Hepatocyte (in vitro differentiated cells): Measurements from ENCODE around the gene INSIG1. TPM values are rescaled to one million over a fixed set of nuclear protein-coding genes. Genes with fewer than 3 reads are reported as not detected.

Experiments used
- DNase-seq: peaks from one replicate; pipeline ENCODE4 v3.0.0-alpha.2; 2016; ENCODE audit warnings: low spot score
- H2AFZ ChIP-seq: fragments of 200-600 bp; sonication (generic); 2 replicates; pipeline ENCODE4 v1.6.0; 2016; ENCODE audit warnings: antibody characterized with exemption, mild to moderate bottlenecking
- H3K27ac ChIP-seq: fragments of 200-600 bp; sonication (generic); 2 replicates; pipeline ENCODE4 v1.5.1; 2016; ENCODE audit warnings: mild to moderate bottlenecking
- H3K27me3 ChIP-seq: fragments of 200-600 bp; sonication (generic); 2 replicates; pipeline ENCODE4 v1.6.1; 2016
- H3K36me3 ChIP-seq: fragments of 200-600 bp; sonication (generic); replicated peaks from 2 replicates; pipeline ENCODE4 v1.5.1; 2016; ENCODE audit warnings: low read depth; ENCODE audit not compliant: insufficient read depth
- H3K4me1 ChIP-seq: fragments of 200-600 bp; sonication (generic); 2 replicates; pipeline ENCODE4 v1.5.1; 2016; ENCODE audit warnings: mild to moderate bottlenecking, moderate library complexity; ENCODE audit not compliant: insufficient read depth
- H3K4me2 ChIP-seq: fragments of 200-600 bp; sonication (generic); 2 replicates; pipeline ENCODE4 v1.6.0; 2016
- H3K4me3 ChIP-seq: fragments of 200-600 bp; sonication (generic); 2 replicates; pipeline ENCODE4 v1.5.1; 2016; ENCODE audit warnings: mild to moderate bottlenecking
- H3K79me2 ChIP-seq: fragments of 200-600 bp; sonication (generic); 2 replicates; pipeline ENCODE4 v1.6.0; 2017; ENCODE audit warnings: mild to moderate bottlenecking
- H3K9me2 ChIP-seq: fragments of 200-600 bp; sonication (generic); replicated peaks from 2 replicates; pipeline ENCODE4 v1.6.0; 2017; ENCODE audit warnings: mild to moderate bottlenecking; ENCODE audit not compliant: insufficient read depth
- H3K9me3 ChIP-seq: fragments of 200-600 bp; sonication (generic); 2 replicates; pipeline ENCODE4 v1.5.1; 2016; ENCODE audit warnings: low read depth, mild to moderate bottlenecking
- H4K20me1 ChIP-seq: fragments of 200-600 bp; sonication (generic); 2 replicates; pipeline ENCODE4 v1.6.0; 2016; ENCODE audit warnings: mild to moderate bottlenecking; ENCODE audit not compliant: insufficient read depth, poor library complexity, severe bottlenecking
- CTCF ChIP-seq: fragments of 200-600 bp; sonication (generic); IDR thresholded peaks from 2 replicates; pipeline ENCODE4 v1.5.1; 2016; ENCODE audit warnings: antibody characterized with exemption, mild to moderate bottlenecking; ENCODE audit not compliant: poor library complexity
- EZH2 ChIP-seq: fragments of 200-600 bp; sonication (generic); IDR thresholded peaks from 2 replicates; pipeline ENCODE4 v1.6.1; 2016; ENCODE audit warnings: antibody characterized with exemption, mild to moderate bottlenecking, borderline replicate concordance
- EZH2phosphoT487 ChIP-seq: fragments of 200-600 bp; sonication (generic); IDR thresholded peaks from one replicate; pipeline ENCODE4 v1.6.1; 2018; ENCODE audit warnings: antibody characterized with exemption, mild to moderate bottlenecking, low read depth, moderate library complexity; ENCODE audit not compliant: unreplicated experiment, severe bottlenecking
- WGBS: methylation state at CpG from one replicate; pipeline ENCODE4 v1.1.6; 2016; ENCODE audit warnings: low lambda C conversion rate; ENCODE audit errors: missing lambda C conversion rate; 5-methylcytosine and 5-hydroxymethylcytosine counted together
- polyA plus RNA-seq: library from polyadenylated mRNA; unstranded; fragments of >200 nt; fragmentation: Nextera tagmentation; extraction: Ambion mirVana; gene quantifications from 2 replicates; pipeline ENCODE4 v1.2.1, GENCODE V29; 2016
- total RNA-seq: library from RNA; depleted of rRNA; stranded (reverse); fragments of >200 nt; gene quantifications from 2 replicates; pipeline ENCODE4 v1.2.3, GENCODE V29; 2014

The INSIG1 gene
- total and polyA plus RNA-seq, 2 experiments from 2014 or later, result 196 to 305 TPM

GRCh38 chr7:155276800-155277375 lies 20.8 kb upstream of the INSIG1 start:
- no peaks in the 10 kb centered on the region for H3K9me2 ChIP-seq
- no peaks in the 10 kb centered on the region for H3K36me3 ChIP-seq
- peaks cover 5% of the 10 kb centered on the region for H3K27me3 ChIP-seq
- no peak overlapping the region for H3K27ac ChIP-seq
- TF ChIP-seq EZH2phosphoT487, result no peak
- no peak for TF ChIP-seq EZH2
- TF ChIP-seq CTCF, result no peak
- WGBS, result 75% methylated on average over 12 of the region's 12 CpGs
- H3K4me2 ChIP-seq, result no peak overlapping the region
- H4K20me1 ChIP-seq, result no peaks in the 10 kb centered on the region
- H3K4me1 ChIP-seq, result no peaks in the 10 kb centered on the region
- H3K79me2 ChIP-seq, result no peaks in the 10 kb centered on the region
- no peaks in the 10 kb centered on the region for H3K9me3 ChIP-seq
- no peak overlapping the region for H2AFZ ChIP-seq
- DNase-seq, result no peak
- no peak overlapping the region for H3K4me3 ChIP-seq

DNA sequence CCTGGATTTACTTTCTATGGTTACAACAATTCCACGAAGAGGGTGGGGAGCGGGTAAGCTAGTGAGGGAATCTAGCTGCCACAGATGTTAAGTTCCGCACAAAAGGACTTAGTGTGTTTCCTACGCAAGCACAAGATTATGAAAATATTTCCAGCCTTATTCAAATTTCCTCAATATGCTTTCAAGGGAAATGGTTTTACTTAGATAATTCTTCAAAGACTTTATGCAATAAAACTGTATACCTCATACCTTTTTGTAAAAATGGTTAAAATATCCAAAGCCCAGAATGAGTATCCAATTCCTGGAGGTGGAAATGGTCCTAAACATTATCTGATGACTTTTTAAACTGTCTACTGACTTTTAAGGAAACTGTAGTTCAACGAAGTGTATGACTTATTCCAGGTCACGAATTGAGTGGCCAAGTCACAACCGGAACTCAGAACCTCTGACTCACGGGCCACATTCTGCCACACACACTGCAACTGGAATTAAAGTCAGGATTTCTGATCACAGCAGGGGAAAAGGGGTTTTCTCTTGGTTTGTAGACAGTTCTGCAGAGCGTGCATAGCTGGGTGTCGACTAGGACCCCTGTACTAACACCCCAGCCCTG lies 20.2 kb upstream of the INSIG1 start:
- Histone ChIP-seq H3K79me2 (no peaks in the 10 kb centered on the region), H3K9me2 (no peaks in the 10 kb centered on the region), H2AFZ (no peak overlapping the region), H3K27me3 (peaks cover 5% of the 10 kb centered on the region), H3K9me3 (no peaks in the 10 kb centered on the region), H4K20me1 (no peaks in the 10 kb centered on the region), H3K4me2 (no peak overlapping the region), H3K36me3 (no peaks in the 10 kb centered on the region), H3K4me1 (no peaks in the 10 kb centered on the region), H3K27ac (no peak overlapping the region), H3K4me3 (no peak overlapping the region)
- WGBS, result 88% methylated on average over 10 of the region's 10 CpGs
- no peak for DNase-seq
- TF ChIP-seq EZH2phosphoT487, result no peak
- TF ChIP-seq EZH2, result no peak
- TF ChIP-seq CTCF, result no peak

DNA sequence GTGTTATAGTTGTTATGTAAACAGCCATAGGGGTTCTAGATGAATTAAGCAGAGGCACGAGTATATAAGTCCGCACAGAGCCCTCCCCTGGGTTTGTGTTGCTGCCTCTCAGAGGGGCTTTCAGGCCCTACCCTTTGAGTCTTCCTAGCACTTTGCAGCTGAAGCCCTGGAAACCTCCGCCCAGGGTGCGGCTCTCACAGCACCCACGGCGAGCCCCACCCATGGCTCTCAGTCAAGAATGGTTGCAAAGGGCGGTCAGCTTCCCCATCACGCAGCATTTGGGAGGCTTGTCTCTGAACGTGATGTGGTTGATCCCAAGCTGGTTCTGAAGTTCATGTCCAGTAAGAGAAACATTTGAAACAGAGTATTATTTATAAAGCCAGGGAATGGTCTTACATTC lies 18.8 kb upstream of the INSIG1 start:
- 91% methylated on average over 9 of the region's 9 CpGs for WGBS
- H3K4me2 ChIP-seq, result no peak overlapping the region

More for the DNA sequence above, 18.8 kb upstream of the INSIG1 start:
- no peaks in the 10 kb centered on the region for H3K9me3 ChIP-seq
- H3K27me3 ChIP-seq, result peaks cover 5% of the 10 kb centered on the region
- H3K27ac ChIP-seq, result no peak overlapping the region
- DNase-seq, result no peak
- no peaks in the 10 kb centered on the region for H3K4me1 ChIP-seq
- H3K9me2 ChIP-seq, result no peaks in the 10 kb centered on the region
- no peaks in the 10 kb centered on the region for H4K20me1 ChIP-seq
- no peak overlapping the region for H2AFZ ChIP-seq
- H3K4me3 ChIP-seq, result no peak overlapping the region
- H3K79me2 ChIP-seq, result no peaks in the 10 kb centered on the region
- no peak for TF ChIP-seq EZH2phosphoT487
- no peak for TF ChIP-seq CTCF
- no peaks in the 10 kb centered on the region for H3K36me3 ChIP-seq
